Glutamatergic neuron (in vitro differentiated cells): ENCODE results near the gene MYO1C. TPM values are rescaled to one million over a fixed set of nuclear protein-coding genes. Genes with fewer than 3 reads are reported as not detected.

Source experiments
- DNase-seq: peaks from one replicate; pipeline ENCODE4 v3.0.0; 2022
- H3K27ac Mint-ChIP-seq: one replicate; pipeline ENCODE4 v1.8.0; 2020; ENCODE audit warnings: mild to moderate bottlenecking, mixed read lengths, inconsistent platforms; ENCODE audit not compliant: unreplicated experiment
- H3K27me3 Mint-ChIP-seq: one replicate; pipeline ENCODE4 v1.8.0; 2020; ENCODE audit warnings: mild to moderate bottlenecking, moderate library complexity, mixed read lengths, inconsistent platforms; ENCODE audit not compliant: unreplicated experiment
- H3K36me3 Mint-ChIP-seq: one replicate; pipeline ENCODE4 v1.8.0; 2020; ENCODE audit warnings: mild to moderate bottlenecking, mixed read lengths, inconsistent platforms; ENCODE audit not compliant: unreplicated experiment
- H3K4me1 Mint-ChIP-seq: one replicate; pipeline ENCODE4 v1.8.0; 2020; ENCODE audit warnings: mild to moderate bottlenecking, low read depth, mixed read lengths, inconsistent platforms; ENCODE audit not compliant: unreplicated experiment
- H3K4me3 Mint-ChIP-seq: one replicate; pipeline ENCODE4 v1.8.0; 2020; ENCODE audit warnings: mild to moderate bottlenecking, mixed read lengths, inconsistent platforms; ENCODE audit not compliant: unreplicated experiment
- H3K9me3 Mint-ChIP-seq: one replicate; pipeline ENCODE4 v1.8.0; 2020; ENCODE audit warnings: mild to moderate bottlenecking, moderate library complexity, mixed read lengths, inconsistent platforms; ENCODE audit not compliant: unreplicated experiment
- total RNA-seq: library from RNA; stranded (reverse); fragmentation: NEBNext Ultra II Directional; extraction: Animal tissue kit (Norgen Biotek cat#: 25700); gene quantifications from one replicate; pipeline ENCODE4 v1.2.1, GENCODE V29; 2021; ENCODE audit not compliant: unreplicated experiment
- TF ChIP-seq, protein P1 (sequence below): fragments of 200-600 bp; sonication (generic); IDR thresholded peaks from one replicate; pipeline ENCODE4 v1.5.0; 2021; ENCODE audit not compliant: partially characterized antibody, unreplicated experiment

Gene MYO1C
- total RNA-seq, 1 donor from 2014 or later: 58.5 TPM

DNA sequence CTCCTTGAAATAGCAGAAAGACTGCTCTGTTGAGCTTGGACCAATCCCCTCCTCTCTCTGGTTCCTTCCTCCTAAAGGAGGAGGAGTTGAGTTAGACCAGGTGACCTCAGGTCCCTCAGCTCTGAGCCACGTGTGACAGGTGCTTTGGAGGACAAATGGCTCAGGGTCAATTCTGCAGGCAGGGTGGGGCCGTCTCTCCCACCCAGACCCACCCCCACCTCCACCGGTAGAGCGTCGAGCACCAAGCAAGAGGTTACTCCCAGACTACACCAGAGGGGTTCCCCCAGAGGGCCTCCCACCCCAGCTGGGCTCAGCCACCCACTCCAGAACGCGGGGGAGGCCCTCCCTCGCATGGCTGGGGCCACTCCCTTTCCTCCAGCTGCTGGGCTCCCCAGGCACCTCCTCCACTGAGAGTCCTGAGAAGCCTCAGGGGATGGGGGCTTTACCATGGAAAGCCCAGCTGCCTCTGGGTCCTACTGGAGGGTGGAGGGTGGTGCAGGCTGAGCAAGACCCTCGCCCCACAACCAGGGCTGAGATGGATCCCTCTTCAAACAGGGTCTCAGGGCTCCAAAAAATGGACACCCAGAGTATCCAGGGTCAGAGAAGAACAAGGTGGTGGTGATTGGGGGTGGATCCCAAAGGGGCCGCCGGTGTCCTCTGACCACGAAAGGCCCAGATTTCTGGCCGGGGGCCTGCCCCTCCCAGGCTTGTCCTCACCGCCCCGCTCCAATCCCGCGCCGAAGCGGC, 7.6 kb downstream of the MYO1C start:
- Mint-ChIP-seq H3K27ac (no peak overlapping the region), H3K4me3 (peak overlapping the region; percentile 84), H3K9me3 (peaks cover 1% of the 10 kb centered on the region), H3K27me3 (peaks cover 8% of the 10 kb centered on the region), H3K36me3 (peaks cover 5% of the 10 kb centered on the region), H3K4me1 (peaks cover 12% of the 10 kb centered on the region)
- TF ChIP-seq, protein P1, sequence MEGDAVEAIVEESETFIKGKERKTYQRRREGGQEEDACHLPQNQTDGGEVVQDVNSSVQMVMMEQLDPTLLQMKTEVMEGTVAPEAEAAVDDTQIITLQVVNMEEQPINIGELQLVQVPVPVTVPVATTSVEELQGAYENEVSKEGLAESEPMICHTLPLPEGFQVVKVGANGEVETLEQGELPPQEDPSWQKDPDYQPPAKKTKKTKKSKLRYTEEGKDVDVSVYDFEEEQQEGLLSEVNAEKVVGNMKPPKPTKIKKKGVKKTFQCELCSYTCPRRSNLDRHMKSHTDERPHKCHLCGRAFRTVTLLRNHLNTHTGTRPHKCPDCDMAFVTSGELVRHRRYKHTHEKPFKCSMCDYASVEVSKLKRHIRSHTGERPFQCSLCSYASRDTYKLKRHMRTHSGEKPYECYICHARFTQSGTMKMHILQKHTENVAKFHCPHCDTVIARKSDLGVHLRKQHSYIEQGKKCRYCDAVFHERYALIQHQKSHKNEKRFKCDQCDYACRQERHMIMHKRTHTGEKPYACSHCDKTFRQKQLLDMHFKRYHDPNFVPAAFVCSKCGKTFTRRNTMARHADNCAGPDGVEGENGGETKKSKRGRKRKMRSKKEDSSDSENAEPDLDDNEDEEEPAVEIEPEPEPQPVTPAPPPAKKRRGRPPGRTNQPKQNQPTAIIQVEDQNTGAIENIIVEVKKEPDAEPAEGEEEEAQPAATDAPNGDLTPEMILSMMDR: peak; percentile 50
- DNase-seq: peak; percentile 35

DNA sequence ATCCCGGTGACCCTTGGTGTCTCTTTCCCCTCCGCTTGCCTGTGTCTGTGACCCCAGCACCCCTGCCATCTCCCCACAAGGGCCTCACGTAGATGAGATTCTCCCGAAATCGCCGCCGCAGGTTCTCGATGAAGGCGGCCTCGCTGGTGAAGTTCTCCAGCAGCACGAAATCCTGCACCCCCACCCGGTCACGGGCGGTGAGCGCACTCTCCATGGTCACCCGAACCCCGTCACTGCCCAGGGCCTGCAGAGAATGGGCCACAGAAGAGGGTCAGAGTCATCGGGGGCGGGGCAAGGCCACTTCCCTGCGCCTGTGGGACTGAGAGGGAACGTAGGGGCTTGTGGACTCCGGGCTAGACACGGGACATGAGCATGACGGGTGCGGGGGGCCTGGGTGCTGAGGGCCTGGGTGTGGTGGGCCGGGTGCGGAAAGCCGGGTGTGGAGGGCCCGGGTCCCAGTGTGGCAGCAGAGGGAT, 8.4 kb downstream of the MYO1C start:
- H3K27ac Mint-ChIP-seq: no peak overlapping the region
- H3K36me3 Mint-ChIP-seq: peaks cover 5% of the 10 kb centered on the region
- peak overlapping the region; percentile 57 for H3K4me3 Mint-ChIP-seq
- H3K9me3 Mint-ChIP-seq: peaks cover 1% of the 10 kb centered on the region
- no peak for DNase-seq
- peaks cover 11% of the 10 kb centered on the region for H3K4me1 Mint-ChIP-seq
- TF ChIP-seq, protein P1: no peak
- H3K27me3 Mint-ChIP-seq: peaks cover 10% of the 10 kb centered on the region

DNA sequence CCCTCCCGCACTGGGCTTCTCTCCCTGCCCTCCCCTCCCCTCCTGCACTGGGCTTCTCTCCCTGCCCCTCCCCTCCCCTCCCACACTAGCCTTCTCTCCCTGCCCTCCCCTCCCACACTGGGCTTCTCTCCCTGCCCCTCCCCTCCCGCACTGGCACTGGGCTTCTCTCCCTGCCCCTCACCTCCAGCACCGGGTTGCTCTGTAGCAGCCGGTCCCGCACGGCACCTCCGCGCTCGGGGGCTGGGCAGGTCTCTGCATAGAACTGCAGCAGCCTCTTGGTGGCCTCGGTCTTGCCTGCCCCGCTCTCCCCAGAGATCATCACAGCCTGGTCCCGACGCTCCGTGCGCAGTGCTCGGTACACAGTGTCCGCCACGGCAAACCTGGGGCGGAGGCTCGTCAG, 9.8 kb downstream of the MYO1C start:
- no peak overlapping the region for H3K4me3 Mint-ChIP-seq
- H3K4me1 Mint-ChIP-seq: peaks cover 9% of the 10 kb centered on the region
- no peak overlapping the region for H3K27ac Mint-ChIP-seq

DNA sequence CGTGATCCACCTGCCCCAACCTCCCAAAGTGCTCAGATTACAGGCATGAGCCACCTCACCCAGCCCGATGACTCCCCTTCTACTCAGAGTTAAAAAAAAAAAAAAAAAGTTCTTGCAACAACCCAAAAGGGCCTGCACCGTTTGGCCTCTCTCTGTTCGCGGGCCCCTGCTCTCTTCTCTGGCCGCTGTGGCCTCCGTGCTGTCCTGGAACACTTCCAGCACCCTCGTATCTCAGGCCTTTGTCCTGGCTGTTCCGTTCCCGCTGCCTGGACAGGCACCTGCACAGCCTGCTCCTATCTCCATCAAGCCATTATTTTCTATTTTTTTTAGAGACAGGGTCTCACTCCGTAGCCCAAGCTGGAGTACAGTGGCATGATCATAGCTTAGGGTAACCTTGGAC, 10.8 kb downstream of the MYO1C start:
- Mint-ChIP-seq H3K4me1 (peaks cover 8% of the 10 kb centered on the region), H3K27ac (no peak overlapping the region), H3K27me3 (peaks cover 8% of the 10 kb centered on the region), H3K4me3 (no peak overlapping the region), H3K9me3 (peaks cover 3% of the 10 kb centered on the region), H3K36me3 (peaks cover 5% of the 10 kb centered on the region)
- DNase-seq: no peak
- TF ChIP-seq, protein P1: no peak

More for the DNA sequence above, 9.8 kb downstream of the MYO1C start:
- TF ChIP-seq, protein P1: no peak
- Mint-ChIP-seq H3K9me3 (peaks cover 3% of the 10 kb centered on the region), H3K36me3 (peaks cover 5% of the 10 kb centered on the region), H3K27me3 (peaks cover 9% of the 10 kb centered on the region)
- no peak for DNase-seq
